Measurements from ENCODE around the gene NFX1.

The NFX1 gene

GRCh38 chr9:33254211-33254610 is 36.1 kb upstream of the NFX1 start:
- Histone ChIP-seq H3K9ac (ENCODE audit: low read depth, low read length) (no peak overlapping the region), H3K4me3 (ENCODE audit: low read length) (no peak overlapping the region)
- WGBS, result 98% methylated on average over 4 of the region's 4 CpGs

GRCh38 chr9:33255014-33255413 is 35.3 kb upstream of the NFX1 start:
- Histone ChIP-seq H3K4me1 (ENCODE audit: insufficient read depth, low read length) (no peaks in the 10 kb centered on the region), H3K27ac (ENCODE audit: low read depth, low read length) (no peak overlapping the region), H3K36me3 (ENCODE audit: insufficient read depth, low read length) (peaks cover 79% of the 10 kb centered on the region), H3K9ac (ENCODE audit: low read depth, low read length) (no peak overlapping the region), H3K9me3 (ENCODE audit: insufficient read depth, low read depth, low read length) (no peaks in the 10 kb centered on the region), H3K27me3 (ENCODE audit: insufficient read depth, low read length) (no peaks in the 10 kb centered on the region), H3K4me3 (ENCODE audit: low read length) (no peak overlapping the region)
- 95% methylated on average over 8 of the region's 8 CpGs for WGBS

More at GRCh38 chr9:33254211-33254610, 36.1 kb upstream of the NFX1 start:
- H3K36me3 ChIP-seq (ENCODE audit: insufficient read depth, low read length), result peaks cover 71% of the 10 kb centered on the region
- H3K27ac ChIP-seq (ENCODE audit: low read depth, low read length), result no peak overlapping the region
- H3K4me1 ChIP-seq (ENCODE audit: insufficient read depth, low read length), result no peaks in the 10 kb centered on the region
- no peaks in the 10 kb centered on the region for H3K27me3 ChIP-seq (ENCODE audit: insufficient read depth, low read length)
- H3K9me3 ChIP-seq (ENCODE audit: insufficient read depth, low read depth, low read length), result no peaks in the 10 kb centered on the region

- Histone ChIP-seq H3K4me1 (ENCODE audit: insufficient read depth, low read length) (no peaks in the 10 kb centered on the region), H3K27ac (ENCODE audit: low read depth, low read length) (no peak overlapping the region), H3K9me3 (ENCODE audit: insufficient read depth, low read depth, low read length) (no peaks in the 10 kb centered on the region), H3K9ac (ENCODE audit: low read depth, low read length) (no peak overlapping the region), H3K4me3 (ENCODE audit: low read length) (no peak overlapping the region), H3K27me3 (ENCODE audit: insufficient read depth, low read length) (no peaks in the 10 kb centered on the region), H3K36me3 (ENCODE audit: insufficient read depth, low read length) (peaks cover 84% of the 10 kb centered on the region)
- 94% methylated on average over 4 of the region's 4 CpGs for WGBS
These were observed 34.8 kb upstream of the NFX1 start for GRCh38 chr9:33255471-33255870.

GRCh38 chr9:33256236-33256635 is 34.1 kb upstream of the NFX1 start:
- Histone ChIP-seq H3K27me3 (ENCODE audit: insufficient read depth, low read length) (no peaks in the 10 kb centered on the region), H3K4me1 (ENCODE audit: insufficient read depth, low read length) (no peaks in the 10 kb centered on the region), H3K4me3 (ENCODE audit: low read length) (no peak overlapping the region), H3K27ac (ENCODE audit: low read depth, low read length) (no peak overlapping the region), H3K9me3 (ENCODE audit: insufficient read depth, low read depth, low read length) (no peaks in the 10 kb centered on the region), H3K36me3 (ENCODE audit: insufficient read depth, low read length) (peaks cover 92% of the 10 kb centered on the region), H3K9ac (ENCODE audit: low read depth, low read length) (no peak overlapping the region)
- WGBS, result 95% methylated on average over 2 of the region's 2 CpGs

- Histone ChIP-seq H3K27me3 (ENCODE audit: insufficient read depth, low read length) (no peaks in the 10 kb centered on the region), H3K36me3 (ENCODE audit: insufficient read depth, low read length) (peaks cover 99% of the 10 kb centered on the region), H3K4me3 (ENCODE audit: low read length) (no peak overlapping the region), H3K9me3 (ENCODE audit: insufficient read depth, low read depth, low read length) (no peaks in the 10 kb centered on the region), H3K27ac (ENCODE audit: low read depth, low read length) (no peak overlapping the region), H3K9ac (ENCODE audit: low read depth, low read length) (no peak overlapping the region), H3K4me1 (ENCODE audit: insufficient read depth, low read length) (no peaks in the 10 kb centered on the region)
- 96% methylated on average over 4 of the region's 4 CpGs for WGBS
These were observed 33.0 kb upstream of the NFX1 start for GRCh38 chr9:33257276-33257675.

- no peaks in the 10 kb centered on the region for H3K9me3 ChIP-seq (ENCODE audit: insufficient read depth, low read depth, low read length)
- H3K4me3 ChIP-seq (ENCODE audit: low read length), result no peak overlapping the region
- peaks cover 5% of the 10 kb centered on the region for H3K4me1 ChIP-seq (ENCODE audit: insufficient read depth, low read length)
- H3K9ac ChIP-seq (ENCODE audit: low read depth, low read length), result no peak overlapping the region
- WGBS, result no CpG with 5 or more reads among the region's 1 CpG
- no peaks in the 10 kb centered on the region for H3K27me3 ChIP-seq (ENCODE audit: insufficient read depth, low read length)
- H3K27ac ChIP-seq (ENCODE audit: low read depth, low read length), result no peak overlapping the region
- H3K36me3 ChIP-seq (ENCODE audit: insufficient read depth, low read length), result peaks cover 69% of the 10 kb centered on the region
These were observed 29.9 kb upstream of the NFX1 start for GRCh38 chr9:33260372-33260771.

GRCh38 chr9:33263131-33264002 is 26.9 kb upstream of the NFX1 start:
- peaks cover 60% of the 10 kb centered on the region for H3K36me3 ChIP-seq (ENCODE audit: insufficient read depth, low read length)
- peak overlapping the region; percentile 84 for H3K9ac ChIP-seq (ENCODE audit: low read depth, low read length)
- no peak overlapping the region for H3K27ac ChIP-seq (ENCODE audit: low read depth, low read length)
- peak overlapping the region; percentile 94 for H3K4me3 ChIP-seq (ENCODE audit: low read length)
- no peaks in the 10 kb centered on the region for H3K27me3 ChIP-seq (ENCODE audit: insufficient read depth, low read length)
- peaks cover 10% of the 10 kb centered on the region for H3K4me1 ChIP-seq (ENCODE audit: insufficient read depth, low read length)
- 8% methylated on average over 25 of the region's 25 CpGs for WGBS
- H3K9me3 ChIP-seq (ENCODE audit: insufficient read depth, low read depth, low read length), result no peaks in the 10 kb centered on the region

- H3K4me3 ChIP-seq (ENCODE audit: low read length), result peak overlapping the region; percentile 94
- peaks cover 60% of the 10 kb centered on the region for H3K36me3 ChIP-seq (ENCODE audit: insufficient read depth, low read length)
- under 1% methylated on average over 37 of the region's 37 CpGs for WGBS
- peaks cover 10% of the 10 kb centered on the region for H3K4me1 ChIP-seq (ENCODE audit: insufficient read depth, low read length)
- H3K27ac ChIP-seq (ENCODE audit: low read depth, low read length), result peak overlapping the region; percentile 66
- peak overlapping the region; percentile 84 for H3K9ac ChIP-seq (ENCODE audit: low read depth, low read length)
- no peaks in the 10 kb centered on the region for H3K9me3 ChIP-seq (ENCODE audit: insufficient read depth, low read depth, low read length)
- no peaks in the 10 kb centered on the region for H3K27me3 ChIP-seq (ENCODE audit: insufficient read depth, low read length)
These were observed 26.3 kb upstream of the NFX1 start for GRCh38 chr9:33264003-33264472.

- under 1% methylated on average over 67 of the region's 67 CpGs for WGBS
- Histone ChIP-seq H3K9ac (ENCODE audit: low read depth, low read length) (peak within 1 kb of the TSS; percentile 84), H3K27me3 (ENCODE audit: insufficient read depth, low read length) (no peaks in the 10 kb centered on the region), H3K9me3 (ENCODE audit: insufficient read depth, low read depth, low read length) (no peaks in the 10 kb centered on the region), H3K4me3 (ENCODE audit: low read length) (peak within 1 kb of the TSS; percentile 94), H3K27ac (ENCODE audit: low read depth, low read length) (peak within 1 kb of the TSS; percentile 66), H3K4me1 (ENCODE audit: insufficient read depth, low read length) (peaks cover 10% of the 10 kb centered on the region), H3K36me3 (ENCODE audit: insufficient read depth, low read length) (peaks cover 59% of the 10 kb centered on the region)
These were observed 25.7 kb upstream of the NFX1 start, which contains the start of the genes BAG1 and CHMP5 for GRCh38 chr9:33264473-33265177. Gene BAG1, minus strand, starts transcription at chr9:33264708. Gene CHMP5, plus strand, starts transcription at chr9:33265049. Its CDS starts 30 bp downstream, at chr9:33265079.

GRCh38 chr9:33265211-33265865 is 25.0 kb upstream of the NFX1 start:
- H3K9ac ChIP-seq (ENCODE audit: low read depth, low read length), result peak overlapping the region; percentile 69
- no peaks in the 10 kb centered on the region for H3K9me3 ChIP-seq (ENCODE audit: insufficient read depth, low read depth, low read length)
- peak overlapping the region; percentile 94 for H3K4me3 ChIP-seq (ENCODE audit: low read length)
- H3K4me1 ChIP-seq (ENCODE audit: insufficient read depth, low read length), result peaks cover 10% of the 10 kb centered on the region
- H3K27me3 ChIP-seq (ENCODE audit: insufficient read depth, low read length), result no peaks in the 10 kb centered on the region
- WGBS, result 13% methylated on average over 11 of the region's 13 CpGs
- peaks cover 58% of the 10 kb centered on the region for H3K36me3 ChIP-seq (ENCODE audit: insufficient read depth, low read length)
- no peak overlapping the region for H3K27ac ChIP-seq (ENCODE audit: low read depth, low read length)
